Hepatocyte (in vitro differentiated cells): ENCODE results near the gene ENTPD3. TPM values are rescaled to one million over a fixed set of nuclear protein-coding genes. Genes with fewer than 3 reads are reported as not detected.
A peak's percentile ranks its signal among the peaks of the same experiment; 100 is the strongest.

Experiments
- DNase-seq: peaks from one replicate; pipeline ENCODE4 v3.0.0-alpha.2; 2016; ENCODE audit warnings: low spot score
- H2AFZ ChIP-seq: fragments of 200-600 bp; sonication (generic); 2 replicates; pipeline ENCODE4 v1.6.0; 2016; ENCODE audit warnings: antibody characterized with exemption, mild to moderate bottlenecking
- H3K27ac ChIP-seq: fragments of 200-600 bp; sonication (generic); 2 replicates; pipeline ENCODE4 v1.5.1; 2016; ENCODE audit warnings: mild to moderate bottlenecking
- H3K27me3 ChIP-seq: fragments of 200-600 bp; sonication (generic); 2 replicates; pipeline ENCODE4 v1.6.1; 2016
- H3K36me3 ChIP-seq: fragments of 200-600 bp; sonication (generic); replicated peaks from 2 replicates; pipeline ENCODE4 v1.5.1; 2016; ENCODE audit warnings: low read depth; ENCODE audit not compliant: insufficient read depth
- H3K4me1 ChIP-seq: fragments of 200-600 bp; sonication (generic); 2 replicates; pipeline ENCODE4 v1.5.1; 2016; ENCODE audit warnings: mild to moderate bottlenecking, moderate library complexity; ENCODE audit not compliant: insufficient read depth
- H3K4me2 ChIP-seq: fragments of 200-600 bp; sonication (generic); 2 replicates; pipeline ENCODE4 v1.6.0; 2016
- H3K4me3 ChIP-seq: fragments of 200-600 bp; sonication (generic); 2 replicates; pipeline ENCODE4 v1.5.1; 2016; ENCODE audit warnings: mild to moderate bottlenecking
- H3K79me2 ChIP-seq: fragments of 200-600 bp; sonication (generic); 2 replicates; pipeline ENCODE4 v1.6.0; 2017; ENCODE audit warnings: mild to moderate bottlenecking
- H3K9me2 ChIP-seq: fragments of 200-600 bp; sonication (generic); replicated peaks from 2 replicates; pipeline ENCODE4 v1.6.0; 2017; ENCODE audit warnings: mild to moderate bottlenecking; ENCODE audit not compliant: insufficient read depth
- H3K9me3 ChIP-seq: fragments of 200-600 bp; sonication (generic); 2 replicates; pipeline ENCODE4 v1.5.1; 2016; ENCODE audit warnings: low read depth, mild to moderate bottlenecking
- H4K20me1 ChIP-seq: fragments of 200-600 bp; sonication (generic); 2 replicates; pipeline ENCODE4 v1.6.0; 2016; ENCODE audit warnings: mild to moderate bottlenecking; ENCODE audit not compliant: insufficient read depth, poor library complexity, severe bottlenecking
- CTCF ChIP-seq: fragments of 200-600 bp; sonication (generic); IDR thresholded peaks from 2 replicates; pipeline ENCODE4 v1.5.1; 2016; ENCODE audit warnings: antibody characterized with exemption, mild to moderate bottlenecking; ENCODE audit not compliant: poor library complexity
- EZH2 ChIP-seq: fragments of 200-600 bp; sonication (generic); IDR thresholded peaks from 2 replicates; pipeline ENCODE4 v1.6.1; 2016; ENCODE audit warnings: antibody characterized with exemption, mild to moderate bottlenecking, borderline replicate concordance
- EZH2phosphoT487 ChIP-seq: fragments of 200-600 bp; sonication (generic); IDR thresholded peaks from one replicate; pipeline ENCODE4 v1.6.1; 2018; ENCODE audit warnings: antibody characterized with exemption, mild to moderate bottlenecking, low read depth, moderate library complexity; ENCODE audit not compliant: unreplicated experiment, severe bottlenecking
- WGBS: methylation state at CpG from one replicate; pipeline ENCODE4 v1.1.6; 2016; ENCODE audit warnings: low lambda C conversion rate; ENCODE audit errors: missing lambda C conversion rate; 5-methylcytosine and 5-hydroxymethylcytosine counted together
- polyA plus RNA-seq: library from polyadenylated mRNA; unstranded; fragments of >200 nt; fragmentation: Nextera tagmentation; extraction: Ambion mirVana; gene quantifications from 2 replicates; pipeline ENCODE4 v1.2.1, GENCODE V29; 2016
- total RNA-seq: library from RNA; depleted of rRNA; stranded (reverse); fragments of >200 nt; gene quantifications from 2 replicates; pipeline ENCODE4 v1.2.3, GENCODE V29; 2014

The ENTPD3 gene
- total RNA-seq, result 1.7 and 2.2 TPM in 2 replicates
- polyA plus RNA-seq, result 2.4 and 2.6 TPM in 2 replicates

- Histone ChIP-seq H3K9me2 (no peaks in the 10 kb centered on the region), H3K4me1 (no peaks in the 10 kb centered on the region), H3K4me3 (peak within 1 kb of the TSS; percentile 57), H3K4me2 (peak within 1 kb of the TSS; percentile 96), H2AFZ (peak within 1 kb of the TSS; percentile 82), H3K79me2 (no peaks in the 10 kb centered on the region), H4K20me1 (no peaks in the 10 kb centered on the region), H3K27me3 (peaks cover 29% of the 10 kb centered on the region), H3K27ac (no peak within 1 kb of the TSS), H3K9me3 (no peaks in the 10 kb centered on the region), H3K36me3 (no peaks in the 10 kb centered on the region)
- peak; percentile 67 for DNase-seq
- WGBS, result 4% methylated on average over 32 of the region's 49 CpGs
- no peak for TF ChIP-seq EZH2phosphoT487
- TF ChIP-seq EZH2, result peak; percentile 45
Observed at GRCh38 chr3:40387001-40387894, at the start of gene ENTPD3. Gene ENTPD3 (plus strand): TSS chr3:40387184. CDS start chr3:40388058, 874 bp downstream.

GRCh38 chr3:40339871-40340270 is 47.1 kb upstream of the ENTPD3 start:
- no peaks in the 10 kb centered on the region for H3K4me1 ChIP-seq
- H2AFZ ChIP-seq, result no peak overlapping the region
- no peak overlapping the region for H3K4me2 ChIP-seq
- TF ChIP-seq EZH2phosphoT487 (no peak), CTCF (no peak), EZH2 (no peak)
- no peaks in the 10 kb centered on the region for H3K27me3 ChIP-seq
- H4K20me1 ChIP-seq, result no peaks in the 10 kb centered on the region
- no peak overlapping the region for H3K4me3 ChIP-seq
- no peaks in the 10 kb centered on the region for H3K79me2 ChIP-seq
- no peak overlapping the region for H3K27ac ChIP-seq
- no peaks in the 10 kb centered on the region for H3K9me3 ChIP-seq
- no peaks in the 10 kb centered on the region for H3K9me2 ChIP-seq
- H3K36me3 ChIP-seq, result no peaks in the 10 kb centered on the region
- whole genome bisulfite sequencing, result 100% methylated on average over 1 of the region's 1 CpG
- no peak for DNase-seq

- H4K20me1 ChIP-seq, result no peaks in the 10 kb centered on the region
- H3K27me3 ChIP-seq, result no peaks in the 10 kb centered on the region
- no peak overlapping the region for H3K4me3 ChIP-seq
- H2AFZ ChIP-seq, result no peak overlapping the region
- no peaks in the 10 kb centered on the region for H3K4me1 ChIP-seq
- H3K27ac ChIP-seq, result no peak overlapping the region
- 88% methylated on average over 1 of the region's 1 CpG for WGBS
- no peaks in the 10 kb centered on the region for H3K9me3 ChIP-seq
- no peaks in the 10 kb centered on the region for H3K79me2 ChIP-seq
- H3K4me2 ChIP-seq, result no peak overlapping the region
- H3K36me3 ChIP-seq, result no peaks in the 10 kb centered on the region
- no peak for DNase-seq
- no peaks in the 10 kb centered on the region for H3K9me2 ChIP-seq
- no peak for TF ChIP-seq EZH2phosphoT487
Observed at GRCh38 chr3:40340541-40341170, 46.3 kb upstream of the ENTPD3 start.

GRCh38 chr3:40341671-40342070 is 45.3 kb upstream of the ENTPD3 start:
- no peak overlapping the region for H3K27ac ChIP-seq
- no peaks in the 10 kb centered on the region for H3K4me1 ChIP-seq
- no peaks in the 10 kb centered on the region for H3K27me3 ChIP-seq
- no peak overlapping the region for H3K4me3 ChIP-seq
- H3K4me2 ChIP-seq, result no peak overlapping the region
- TF ChIP-seq EZH2 (no peak), EZH2phosphoT487 (no peak), CTCF (no peak)
- no peak overlapping the region for H2AFZ ChIP-seq
- no peaks in the 10 kb centered on the region for H3K79me2 ChIP-seq
- H3K36me3 ChIP-seq, result no peaks in the 10 kb centered on the region
- no peaks in the 10 kb centered on the region for H3K9me3 ChIP-seq
- H4K20me1 ChIP-seq, result no peaks in the 10 kb centered on the region
- no peak for DNase-seq
- H3K9me2 ChIP-seq, result no peaks in the 10 kb centered on the region
